GM23338 (cell line): Measurements from ENCODE around the gene ATF6. TPM values are rescaled to one million over a fixed set of nuclear protein-coding genes. Genes with fewer than 3 reads are reported as not detected.
A peak's percentile ranks its signal among the peaks of the same experiment; 100 is the strongest.

Experiments used
- ATAC-seq: fragments of 200-7000 bp; cut with Tn5 transposase; 3 replicates; pipeline ENCODE4 v1.9.1; 2020
- DNase-seq: peaks from one replicate; pipeline ENCODE4 v3.0.0-alpha.2; 2015; ENCODE audit warnings: low spot score
- H2AFZ ChIP-seq: fragments of 200-600 bp; sonication (generic); 2 replicates; pipeline ENCODE4 v1.8.0; 2016; ENCODE audit warnings: antibody characterized with exemption, mild to moderate bottlenecking, moderate library complexity
- H3F3A ChIP-seq: fragments of 200-600 bp; sonication (generic); replicated peaks from 2 replicates; pipeline ENCODE4 v1.8.0; 2017; ENCODE audit warnings: antibody characterized with exemption, mixed run types, low read depth
- H3K27ac ChIP-seq: fragments of 200-600 bp; sonication (generic); 2 replicates; pipeline ENCODE4 v1.6.1; 2016; ENCODE audit warnings: low read depth
- H3K27me3 ChIP-seq: fragments of 200-600 bp; sonication (generic); 2 replicates; pipeline ENCODE4 v1.8.0; 2016; ENCODE audit warnings: mild to moderate bottlenecking, mixed run types, moderate library complexity; ENCODE audit not compliant: insufficient read depth
- H3K36me3 ChIP-seq: fragments of 200-600 bp; sonication (generic); 2 replicates; pipeline ENCODE4 v1.8.0; 2016; ENCODE audit warnings: mild to moderate bottlenecking; ENCODE audit not compliant: insufficient read depth
- H3K4me1 ChIP-seq: fragments of 200-600 bp; sonication (generic); 2 replicates; pipeline ENCODE4 v1.8.0; 2016; ENCODE audit warnings: mild to moderate bottlenecking, moderate library complexity; ENCODE audit not compliant: insufficient read depth
- H3K4me2 ChIP-seq: fragments of 200-600 bp; sonication (generic); 2 replicates; pipeline ENCODE4 v1.7.1; 2017; ENCODE audit warnings: mixed run types
- H3K4me3 ChIP-seq: fragments of 200-600 bp; sonication (generic); 2 replicates; pipeline ENCODE4 v1.6.1; 2016; ENCODE audit warnings: mixed run types
- H3K79me2 ChIP-seq: fragments of 200-600 bp; sonication (generic); replicated peaks from 2 replicates; pipeline ENCODE4 v1.8.0; 2017; ENCODE audit warnings: mild to moderate bottlenecking; ENCODE audit not compliant: insufficient read depth
- H3K9me2 ChIP-seq: fragments of 200-600 bp; sonication (generic); 2 replicates; pipeline ENCODE4 v1.8.0; 2017; ENCODE audit not compliant: insufficient read depth
- H4K20me1 ChIP-seq: fragments of 200-600 bp; sonication (generic); replicated peaks from 2 replicates; pipeline ENCODE4 v1.8.0; 2017; ENCODE audit warnings: mild to moderate bottlenecking; ENCODE audit not compliant: insufficient read depth
- H3K27ac Mint-ChIP-seq: 2 replicates; pipeline ENCODE4 v1.8.0; 2020; ENCODE audit warnings: inconsistent platforms, mild to moderate bottlenecking, moderate library complexity, mixed read lengths
- H3K27me3 Mint-ChIP-seq: 3 replicates; pipeline ENCODE4 v1.8.0; 2022; ENCODE audit warnings: low read depth, mild to moderate bottlenecking, moderate library complexity, mixed read lengths, inconsistent platforms; ENCODE audit not compliant: insufficient read depth, poor library complexity
- H3K36me3 Mint-ChIP-seq: 3 replicates; pipeline ENCODE4 v1.8.0; 2021; ENCODE audit warnings: low read depth, mild to moderate bottlenecking, inconsistent platforms, moderate library complexity, mixed read lengths
- H3K4me1 Mint-ChIP-seq: 3 replicates; pipeline ENCODE4 v1.8.0; 2020; ENCODE audit warnings: mild to moderate bottlenecking, inconsistent platforms, mixed read lengths
- H3K4me3 Mint-ChIP-seq: 3 replicates; pipeline ENCODE4 v1.8.0; 2021; ENCODE audit warnings: moderate library complexity, mild to moderate bottlenecking, inconsistent platforms, mixed read lengths
- H3K9me3 Mint-ChIP-seq: 3 replicates; pipeline ENCODE4 v1.8.0; 2020; ENCODE audit warnings: moderate library complexity, mild to moderate bottlenecking, inconsistent platforms, mixed read lengths
- CREB1 ChIP-seq: fragments of 250-450 bp; sonication (Bioruptor Pico); IDR thresholded peaks from 2 replicates; pipeline ENCODE4 v1.5.0; 2020; ENCODE audit warnings: low read depth, mild to moderate bottlenecking, moderate library complexity
- CTCF ChIP-seq, 2 experiments: fragments of 200-600 bp in 1 of 2; sonication (generic) in 1 of 2; conservative IDR thresholded peaks; 2 replicates each; pipeline versions ENCODE4 v1.5.1 to v1.6.1; 2016 to 2017; ENCODE audit warnings: antibody characterized with exemption in 2 of 2, low read depth in 2 of 2, mild to moderate bottlenecking in 2 of 2, moderate library complexity in 1 of 2
- ETS1 ChIP-seq: IDR thresholded peaks from 2 replicates; pipeline ENCODE4 v1.6.1; 2016; ENCODE audit warnings: antibody characterized with exemption
- EZH2phosphoT487 ChIP-seq: fragments of 200-600 bp; sonication (generic); IDR thresholded peaks from one replicate; pipeline ENCODE4 v1.8.1; 2018; ENCODE audit warnings: antibody characterized with exemption; ENCODE audit not compliant: unreplicated experiment
- NANOG ChIP-seq: IDR thresholded peaks from 2 replicates; pipeline ENCODE4 v1.6.1; 2016; ENCODE audit warnings: antibody characterized with exemption, borderline replicate concordance
- POLR2AphosphoS5 ChIP-seq: IDR thresholded peaks from 2 replicates; pipeline ENCODE4 v1.6.1; 2016; ENCODE audit warnings: antibody characterized with exemption, low read depth
- STAT1 ChIP-seq: IDR thresholded peaks from one replicate; pipeline ENCODE4 v1.6.1; 2016; ENCODE audit warnings: antibody characterized with exemption; ENCODE audit not compliant: unreplicated experiment
- ZNF331 ChIP-seq: fragments of 250-450 bp; sonication (Bioruptor Pico); IDR thresholded peaks from 2 replicates; pipeline ENCODE4 v1.5.0; 2020; ENCODE audit warnings: low read depth, mild to moderate bottlenecking, moderate library complexity
- polyA plus RNA-seq: library from polyadenylated mRNA; unstranded; fragments of >200 nt; fragmentation: Nextera tagmentation; extraction: Ambion mirVana; gene quantifications from 2 replicates; pipeline ENCODE4 v1.2.1, GENCODE V29; 2016
- total RNA-seq: library from RNA; depleted of rRNA; stranded (reverse); fragments of >200 nt; shearing (Covaris generic); gene quantifications from 2 replicates; pipeline ENCODE4 v1.2.3, GENCODE V29; 2014
- TF ChIP-seq, protein P1 (sequence below): IDR thresholded peaks from one replicate; pipeline ENCODE4 v1.6.1; 2018; ENCODE audit warnings: antibody characterized with exemption; ENCODE audit not compliant: unreplicated experiment

Gene ATF6
- total and polyA plus RNA-seq, 2 experiments from 2014 or later = 5.0 to 13.5 TPM

GRCh38 chr1:161784968-161785367, 18.8 kb downstream of the ATF6 start:
- Mint-ChIP-seq H3K4me1 (no peaks in the 10 kb centered on the region), H3K4me3 (no peak overlapping the region), H3K27me3 (no peaks in the 10 kb centered on the region), H3K9me3 (no peaks in the 10 kb centered on the region), H3K36me3 (no peaks in the 10 kb centered on the region), H3K27ac (no peak overlapping the region)
- Histone ChIP-seq H3K36me3 (no peaks in the 10 kb centered on the region), H3K27ac (no peak overlapping the region), H3K79me2 (no peaks in the 10 kb centered on the region), H4K20me1 (0 out of 2 replicates have a peak, but pooled peaks cover 3% of the 10 kb centered on the region), H3K4me1 (no peaks in the 10 kb centered on the region), H3K4me2 (no peak overlapping the region), H3F3A (no peaks in the 10 kb centered on the region), H3K27me3 (no peaks in the 10 kb centered on the region), H3K4me3 (no peak overlapping the region), H3K9me2 (no peaks in the 10 kb centered on the region), H2AFZ (no peak overlapping the region)
- TF ChIP-seq EZH2phosphoT487 = no peak
- no peak for TF ChIP-seq POLR2AphosphoS5
- no peak for TF ChIP-seq CREB1 (CRISPR knock-in tag)
- TF ChIP-seq ZNF331 (CRISPR knock-in tag) = no peak
- TF ChIP-seq NANOG = no peak
- TF ChIP-seq STAT1 = no peak
- TF ChIP-seq ETS1 = no peak
- ATAC-seq (no peak), DNase-seq (no peak)

DNA sequence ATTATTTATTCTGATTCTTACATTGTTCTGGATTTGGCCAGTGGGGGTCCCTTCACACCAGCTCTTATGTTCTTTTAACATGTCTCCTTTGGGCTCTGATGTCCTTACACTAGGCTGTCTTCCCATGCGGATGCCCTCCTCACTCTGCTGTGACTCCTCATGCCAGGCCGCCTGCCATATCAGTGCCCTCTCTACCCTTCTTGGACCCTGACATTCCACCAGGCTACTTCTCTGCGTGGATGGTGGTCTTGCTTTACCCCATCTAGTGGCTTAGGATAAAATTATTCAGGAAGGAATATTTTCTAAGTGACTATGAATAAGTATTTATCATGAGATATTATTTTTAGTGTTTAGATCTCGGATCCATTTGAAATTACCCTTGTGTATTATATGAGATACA, 21.2 kb downstream of the ATF6 start:
- Histone ChIP-seq H4K20me1 (no peaks in the 10 kb centered on the region), H3K4me3 (no peak overlapping the region), H3K79me2 (no peaks in the 10 kb centered on the region), H3K4me1 (no peaks in the 10 kb centered on the region), H3F3A (no peaks in the 10 kb centered on the region), H3K27me3 (no peaks in the 10 kb centered on the region), H3K9me2 (no peaks in the 10 kb centered on the region), H3K4me2 (no peak overlapping the region), H3K27ac (no peak overlapping the region), H3K36me3 (no peaks in the 10 kb centered on the region), H2AFZ (no peak overlapping the region)
- Mint-ChIP-seq H3K4me3 (no peak overlapping the region), H3K27me3 (no peaks in the 10 kb centered on the region), H3K36me3 (no peaks in the 10 kb centered on the region), H3K9me3 (no peaks in the 10 kb centered on the region), H3K27ac (no peak overlapping the region), H3K4me1 (no peaks in the 10 kb centered on the region)
- no peak for ATAC-seq
- peak in 1 of 2 experiments; percentile 22; a peak in 2 of 4 replicates for TF ChIP-seq CTCF (conservative IDR thresholded peaks at IDR 0.05; ENCODE audit: low read depth in 2 of 2)
- TF ChIP-seq, protein P1, sequence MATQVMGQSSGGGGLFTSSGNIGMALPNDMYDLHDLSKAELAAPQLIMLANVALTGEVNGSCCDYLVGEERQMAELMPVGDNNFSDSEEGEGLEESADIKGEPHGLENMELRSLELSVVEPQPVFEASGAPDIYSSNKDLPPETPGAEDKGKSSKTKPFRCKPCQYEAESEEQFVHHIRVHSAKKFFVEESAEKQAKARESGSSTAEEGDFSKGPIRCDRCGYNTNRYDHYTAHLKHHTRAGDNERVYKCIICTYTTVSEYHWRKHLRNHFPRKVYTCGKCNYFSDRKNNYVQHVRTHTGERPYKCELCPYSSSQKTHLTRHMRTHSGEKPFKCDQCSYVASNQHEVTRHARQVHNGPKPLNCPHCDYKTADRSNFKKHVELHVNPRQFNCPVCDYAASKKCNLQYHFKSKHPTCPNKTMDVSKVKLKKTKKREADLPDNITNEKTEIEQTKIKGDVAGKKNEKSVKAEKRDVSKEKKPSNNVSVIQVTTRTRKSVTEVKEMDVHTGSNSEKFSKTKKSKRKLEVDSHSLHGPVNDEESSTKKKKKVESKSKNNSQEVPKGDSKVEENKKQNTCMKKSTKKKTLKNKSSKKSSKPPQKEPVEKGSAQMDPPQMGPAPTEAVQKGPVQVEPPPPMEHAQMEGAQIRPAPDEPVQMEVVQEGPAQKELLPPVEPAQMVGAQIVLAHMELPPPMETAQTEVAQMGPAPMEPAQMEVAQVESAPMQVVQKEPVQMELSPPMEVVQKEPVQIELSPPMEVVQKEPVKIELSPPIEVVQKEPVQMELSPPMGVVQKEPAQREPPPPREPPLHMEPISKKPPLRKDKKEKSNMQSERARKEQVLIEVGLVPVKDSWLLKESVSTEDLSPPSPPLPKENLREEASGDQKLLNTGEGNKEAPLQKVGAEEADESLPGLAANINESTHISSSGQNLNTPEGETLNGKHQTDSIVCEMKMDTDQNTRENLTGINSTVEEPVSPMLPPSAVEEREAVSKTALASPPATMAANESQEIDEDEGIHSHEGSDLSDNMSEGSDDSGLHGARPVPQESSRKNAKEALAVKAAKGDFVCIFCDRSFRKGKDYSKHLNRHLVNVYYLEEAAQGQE = no peak
- DNase-seq = no peak
